Testis (tissue), 2 donors: Measurements from ENCODE around the gene KAT8.

Experiments used
- CTCF ChIP-seq, 3 experiments: fragments of 450-650 bp in 2 of 3; fragments of 200-600 bp in 1 of 3; sonication (generic) in 1 of 3; IDR thresholded peaks; one replicate each; pipeline ENCODE4 v1.5.1; 2016 to 2019; ENCODE audit warnings: antibody characterized with exemption in 3 of 3, mild to moderate bottlenecking in 2 of 3, moderate library complexity in 1 of 3
- POLR2A ChIP-seq: fragments of 450-650 bp; IDR thresholded peaks from one replicate; pipeline ENCODE4 v1.6.1; 2017; ENCODE audit warnings: antibody characterized with exemption, mild to moderate bottlenecking, moderate library complexity

- no peak for TF ChIP-seq CTCF (IDR thresholded peaks at IDR 0.05)
- TF ChIP-seq POLR2A = no peak
These were observed 7.1 kb upstream of the KAT8 start for GRCh38 chr16:31110106-31111034.
